Lower leg skin (tissue), 4 donors: ENCODE data around the gene SMG9. TPM values are rescaled to one million over a fixed set of nuclear protein-coding genes. Genes with fewer than 3 reads are reported as not detected.

Source experiments
- DNase-seq, 2 donors: peaks; one replicate each; pipeline ENCODE4 v3.0.0-alpha.2; 2019; ENCODE audit warnings: low spot score in 2 of 2
- H3K4me3 ChIP-seq: fragments of 200-600 bp; sonication (generic); 2 replicates; pipeline ENCODE4 v1.5.1; 2017; ENCODE audit warnings: mild to moderate bottlenecking, low read depth; ENCODE audit not compliant: poor library complexity, severe bottlenecking
- POLR2A ChIP-seq, 2 donors: fragments of 450-650 bp; IDR thresholded peaks; one replicate each; pipeline ENCODE4 v1.6.1; 2016 to 2017; ENCODE audit warnings: antibody characterized with exemption in 2 of 2, mild to moderate bottlenecking in 1 of 2, moderate library complexity in 1 of 2
- WGBS, 2 donors: methylation state at CpG; one replicate each; pipeline ENCODE4 v1.1.5; 2018; 5-methylcytosine and 5-hydroxymethylcytosine counted together
- intact Hi-C: fragments of 100-400 bp; cut with DNase I; formaldehyde crosslinking; loops from one replicate; pipeline ENCODE4 v1.15.0; 2023; ENCODE audit warnings: low total_unique reads
- total RNA-seq, 4 donors: library from RNA; depleted of rRNA; stranded (reverse); fragments of >200 nt; gene quantifications; one replicate each; pipeline ENCODE4 v1.1.0, GENCODE V29; 2016
- TF ChIP-seq, protein P1 (sequence below), 3 donors: fragments of 450-650 bp; IDR thresholded peaks; one replicate each; pipeline ENCODE4 v1.5.1; 2016; ENCODE audit warnings: antibody characterized with exemption in 3 of 3, mild to moderate bottlenecking in 3 of 3, moderate library complexity in 2 of 3

Gene SMG9
- total RNA-seq, 4 donors from 2014 or later = 18.0 to 27.6 (median 23.5) TPM

DNA sequence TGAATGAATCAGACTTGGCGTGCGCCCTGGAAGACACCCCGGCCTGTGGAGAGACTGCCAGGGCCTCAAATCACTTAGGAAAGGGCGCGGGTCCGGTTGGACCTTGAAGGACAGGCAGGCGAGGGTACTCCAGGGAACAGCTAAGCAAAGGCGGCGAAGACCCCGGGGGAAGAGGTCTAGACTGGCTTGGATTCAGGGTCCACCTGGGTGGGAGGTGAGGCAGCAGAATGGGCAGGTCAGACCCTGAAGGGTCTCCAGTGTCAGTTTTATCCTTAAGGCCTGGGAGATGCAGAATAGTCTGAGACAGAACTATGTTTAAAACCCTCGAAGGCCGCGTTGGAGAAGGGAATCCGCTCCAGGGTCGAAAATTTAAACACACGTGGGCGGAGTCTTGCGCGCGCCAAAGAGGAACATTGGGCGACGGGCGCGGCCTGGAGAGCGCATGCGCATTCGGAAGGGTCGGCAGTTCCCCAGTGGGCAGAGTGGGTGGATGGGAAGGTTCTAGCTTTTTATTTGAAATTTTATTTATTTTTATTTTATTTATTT lies 567 bp upstream of the SMG9 start:
- TF ChIP-seq POLR2A (IDR thresholded peaks at IDR 0.05) = no peak
- TF ChIP-seq, protein P1, sequence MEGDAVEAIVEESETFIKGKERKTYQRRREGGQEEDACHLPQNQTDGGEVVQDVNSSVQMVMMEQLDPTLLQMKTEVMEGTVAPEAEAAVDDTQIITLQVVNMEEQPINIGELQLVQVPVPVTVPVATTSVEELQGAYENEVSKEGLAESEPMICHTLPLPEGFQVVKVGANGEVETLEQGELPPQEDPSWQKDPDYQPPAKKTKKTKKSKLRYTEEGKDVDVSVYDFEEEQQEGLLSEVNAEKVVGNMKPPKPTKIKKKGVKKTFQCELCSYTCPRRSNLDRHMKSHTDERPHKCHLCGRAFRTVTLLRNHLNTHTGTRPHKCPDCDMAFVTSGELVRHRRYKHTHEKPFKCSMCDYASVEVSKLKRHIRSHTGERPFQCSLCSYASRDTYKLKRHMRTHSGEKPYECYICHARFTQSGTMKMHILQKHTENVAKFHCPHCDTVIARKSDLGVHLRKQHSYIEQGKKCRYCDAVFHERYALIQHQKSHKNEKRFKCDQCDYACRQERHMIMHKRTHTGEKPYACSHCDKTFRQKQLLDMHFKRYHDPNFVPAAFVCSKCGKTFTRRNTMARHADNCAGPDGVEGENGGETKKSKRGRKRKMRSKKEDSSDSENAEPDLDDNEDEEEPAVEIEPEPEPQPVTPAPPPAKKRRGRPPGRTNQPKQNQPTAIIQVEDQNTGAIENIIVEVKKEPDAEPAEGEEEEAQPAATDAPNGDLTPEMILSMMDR (IDR thresholded peaks at IDR 0.05) = no peak
- WGBS, 2 donors = 1% methylated on average over 28 of the region's 28 CpGs
- intact Hi-C loops = loop anchor here (5.0 kb wide), 1 partner anchor 992 kb away; the partner anchor contains the start of gene BCL3
- H3K4me3 ChIP-seq = peak overlapping the region; percentile 30
- peak; percentile 72 to 96 for DNase-seq

DNA sequence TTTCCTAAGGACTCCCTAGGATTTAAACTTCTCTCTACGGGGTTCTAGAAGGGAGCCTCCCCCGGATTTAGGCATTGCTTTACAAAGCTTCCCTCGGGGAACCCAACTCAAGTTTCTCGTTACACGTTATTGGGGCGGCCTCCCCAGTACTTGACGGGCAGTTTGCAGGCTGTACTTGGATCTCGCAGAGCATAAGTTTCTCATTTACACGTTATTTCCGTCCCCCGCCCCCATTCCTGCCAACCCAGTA lies 584 bp downstream of the SMG9 start:
- H3K4me3 ChIP-seq = peak overlapping the region; percentile 30
- intact Hi-C loops = no loop called here
- DNase-seq = no peak
- TF ChIP-seq, protein P1 (IDR thresholded peaks at IDR 0.05) = no peak
- no peak for TF ChIP-seq POLR2A (IDR thresholded peaks at IDR 0.05)
- WGBS, 2 donors = 0% methylated on average over 11 of the region's 11 CpGs

DNA sequence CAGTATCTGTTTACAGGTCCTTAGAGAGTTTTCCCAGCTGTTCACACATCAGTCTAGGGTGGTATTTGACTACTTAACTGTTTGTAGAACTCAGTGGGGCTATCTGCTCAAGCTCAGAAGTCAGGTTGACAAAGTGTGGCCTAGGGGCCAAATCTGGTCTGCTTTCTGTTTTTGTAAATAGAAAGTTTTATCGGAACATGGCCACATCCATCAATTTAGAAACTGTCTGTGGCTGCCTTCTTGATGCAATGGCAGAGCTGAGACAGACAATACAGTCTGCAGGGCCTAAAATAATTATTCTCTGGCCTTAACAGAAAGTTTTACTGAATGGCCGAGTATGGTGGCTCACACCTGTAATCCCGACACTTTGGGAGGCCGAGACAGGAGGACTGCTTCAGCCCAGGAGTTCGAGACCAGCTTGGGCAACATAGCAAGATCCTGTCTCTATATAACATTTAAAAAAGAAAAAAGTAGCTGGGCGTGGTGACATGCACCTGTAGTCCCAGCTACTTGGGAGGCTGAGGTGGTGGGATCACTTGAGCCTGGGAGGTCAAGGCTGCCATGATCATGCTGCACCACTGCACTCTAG lies 2.4 kb downstream of the SMG9 start:
- DNase-seq = no peak
- WGBS, 2 donors = 92 to 93% methylated on average over 6 of the region's 6 CpGs
- no peak for TF ChIP-seq POLR2A (IDR thresholded peaks at IDR 0.05)
- TF ChIP-seq, protein P1 (IDR thresholded peaks at IDR 0.05) = no peak
- intact Hi-C loops = no loop called here
- H3K4me3 ChIP-seq = no peak overlapping the region

DNA sequence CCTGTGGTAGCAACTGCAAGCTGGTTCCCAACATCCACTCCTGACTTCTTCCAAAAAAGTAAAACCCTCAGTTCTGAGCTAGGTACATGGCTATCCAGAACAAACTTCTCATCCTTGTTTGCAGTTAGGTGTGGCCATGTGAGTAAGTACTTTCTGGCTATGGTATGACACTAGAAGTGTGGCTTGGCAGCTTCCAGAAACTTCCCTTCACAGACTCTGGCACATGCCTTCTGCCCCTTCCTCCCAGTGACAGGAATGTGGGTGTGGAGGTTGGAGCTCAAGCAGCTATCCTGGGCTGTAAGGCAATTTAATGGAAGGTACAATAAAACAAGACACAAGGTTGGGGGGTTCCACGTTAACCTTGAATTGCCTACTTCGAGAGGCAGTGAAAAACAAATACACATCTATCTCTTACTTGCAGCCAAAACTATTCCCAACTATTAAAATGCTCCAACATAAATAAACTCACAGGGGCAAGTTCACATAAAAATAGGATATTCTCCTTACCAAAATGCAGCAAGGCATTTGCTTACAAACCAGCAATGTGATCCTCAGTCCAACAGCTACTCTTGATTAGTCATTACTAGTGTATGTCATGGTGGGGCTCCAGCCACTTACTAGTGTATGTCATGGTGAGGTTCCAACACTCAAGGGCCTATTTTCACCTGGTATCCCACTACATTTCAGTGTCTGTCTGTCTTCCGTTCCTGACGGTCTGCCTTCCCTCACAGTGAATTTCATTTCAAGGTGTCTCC lies 3.1 kb downstream of the SMG9 start:
- 92 to 94% methylated on average over 4 of the region's 4 CpGs for WGBS, 2 donors
- DNase-seq = no peak
- intact Hi-C loops = no loop called here
- TF ChIP-seq POLR2A (IDR thresholded peaks at IDR 0.05) = no peak
- TF ChIP-seq, protein P1 (IDR thresholded peaks at IDR 0.05) = no peak
- no peak overlapping the region for H3K4me3 ChIP-seq

DNA sequence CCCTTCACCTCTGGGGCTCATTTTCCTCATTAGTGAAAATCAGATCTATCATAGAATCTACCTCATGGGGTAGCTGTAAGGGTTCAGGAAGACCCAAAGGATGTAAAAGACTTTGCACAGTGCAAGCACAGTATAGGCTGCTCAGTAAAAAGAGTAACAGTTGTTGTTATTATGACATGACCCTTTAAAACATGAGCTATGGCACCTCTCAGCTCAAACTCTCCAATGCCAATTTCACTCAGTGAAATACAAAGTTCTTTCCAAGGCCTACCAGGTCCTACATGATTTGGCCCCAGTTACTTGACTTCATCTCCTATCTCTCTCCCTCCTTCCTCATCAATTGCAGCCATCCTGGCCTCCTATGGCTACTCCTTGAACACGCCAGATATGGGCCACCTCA lies 4.9 kb downstream of the SMG9 start:
- TF ChIP-seq, protein P1 (IDR thresholded peaks at IDR 0.05) = no peak
- no peak for TF ChIP-seq POLR2A (IDR thresholded peaks at IDR 0.05)
- 100% methylated on average over 1 of the region's 1 CpG for WGBS, 2 donors
- no peak overlapping the region for H3K4me3 ChIP-seq
- intact Hi-C loops = loop anchor here (5.0 kb wide), 1 partner anchor 32 kb away; the partner anchor contains the start of gene KCNN4
- no peak for DNase-seq
